Brain microvascular endothelial cell (primary cell): ENCODE measurements around the gene EFCAB11.

Source experiments
- DNase-seq: peaks from one replicate; pipeline ENCODE4 v3.0.0-alpha.2; 2020
- H3K27ac ChIP-seq: fragments of 250-450 bp; sonication (Bioruptor Pico); 2 replicates; pipeline ENCODE4 v1.5.1; 2020; ENCODE audit warnings: mild to moderate bottlenecking, moderate library complexity
- H3K27me3 ChIP-seq: fragments of 250-450 bp; sonication (Bioruptor Pico); replicated peaks from 2 replicates; pipeline ENCODE4 v1.5.1; 2020; ENCODE audit warnings: mild to moderate bottlenecking
- H3K36me3 ChIP-seq: fragments of 250-450 bp; sonication (Bioruptor Pico); replicated peaks from 2 replicates; pipeline ENCODE4 v1.5.1; 2020; ENCODE audit warnings: mild to moderate bottlenecking
- H3K4me3 ChIP-seq: 2 replicates; pipeline ENCODE4 v1.5.1; 2011; ENCODE audit warnings: low read depth, mild to moderate bottlenecking, control low read depth, low read length, moderate library complexity
- in situ Hi-C: cut with HindIII; loops from 2 replicates; pipeline ENCODE4 v1.10.0; 2017; ENCODE audit warnings: low sequenced_read_pairs, low pct_ligation_motif_present
- TF ChIP-seq, protein P1 (sequence below): IDR thresholded peaks from 2 replicates; pipeline ENCODE4 v1.5.1; 2011; ENCODE audit warnings: low read depth, mild to moderate bottlenecking, moderate library complexity, low read length, control low read depth, inconsistent platforms; ENCODE audit errors: missing control alignments

EFCAB11 gene

DNA sequence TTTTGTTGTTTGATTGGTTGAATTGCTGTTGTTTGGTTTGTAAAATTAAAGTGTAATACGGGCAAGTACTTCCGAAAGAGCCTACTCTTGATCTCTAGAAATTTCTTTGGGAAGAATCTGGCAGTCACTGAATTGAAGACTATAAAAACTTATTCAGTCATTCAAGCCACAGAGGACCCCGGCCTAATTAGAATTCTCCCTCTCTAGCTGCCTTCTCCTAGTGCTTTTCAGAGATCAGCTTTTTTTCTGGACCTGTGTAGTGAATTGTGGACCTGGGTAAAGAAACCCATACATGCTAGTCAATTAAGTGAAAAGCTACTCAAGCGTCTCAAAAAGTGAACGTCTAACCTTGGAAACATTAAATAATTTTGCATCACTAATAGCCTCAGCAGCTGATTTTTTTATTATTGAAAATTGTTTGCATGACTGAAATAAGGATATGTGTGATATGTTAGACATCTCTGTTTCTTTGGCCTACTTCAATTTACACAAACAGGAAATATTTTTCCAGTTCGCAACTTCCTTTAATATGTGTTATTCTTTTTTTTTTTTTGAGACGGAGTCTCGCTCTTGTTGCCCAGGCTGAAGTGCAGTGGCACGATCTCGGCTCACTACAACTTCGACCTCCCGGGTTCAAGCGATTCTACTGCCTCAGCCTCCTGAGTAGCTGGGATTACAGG, 27.2 kb downstream of the EFCAB11 start:
- no peak for DNase-seq
- no peak overlapping the region for H3K4me3 ChIP-seq
- no peaks in the 10 kb centered on the region for H3K27me3 ChIP-seq
- H3K27ac ChIP-seq: peak overlapping the region; percentile 89
- TF ChIP-seq, protein P1, sequence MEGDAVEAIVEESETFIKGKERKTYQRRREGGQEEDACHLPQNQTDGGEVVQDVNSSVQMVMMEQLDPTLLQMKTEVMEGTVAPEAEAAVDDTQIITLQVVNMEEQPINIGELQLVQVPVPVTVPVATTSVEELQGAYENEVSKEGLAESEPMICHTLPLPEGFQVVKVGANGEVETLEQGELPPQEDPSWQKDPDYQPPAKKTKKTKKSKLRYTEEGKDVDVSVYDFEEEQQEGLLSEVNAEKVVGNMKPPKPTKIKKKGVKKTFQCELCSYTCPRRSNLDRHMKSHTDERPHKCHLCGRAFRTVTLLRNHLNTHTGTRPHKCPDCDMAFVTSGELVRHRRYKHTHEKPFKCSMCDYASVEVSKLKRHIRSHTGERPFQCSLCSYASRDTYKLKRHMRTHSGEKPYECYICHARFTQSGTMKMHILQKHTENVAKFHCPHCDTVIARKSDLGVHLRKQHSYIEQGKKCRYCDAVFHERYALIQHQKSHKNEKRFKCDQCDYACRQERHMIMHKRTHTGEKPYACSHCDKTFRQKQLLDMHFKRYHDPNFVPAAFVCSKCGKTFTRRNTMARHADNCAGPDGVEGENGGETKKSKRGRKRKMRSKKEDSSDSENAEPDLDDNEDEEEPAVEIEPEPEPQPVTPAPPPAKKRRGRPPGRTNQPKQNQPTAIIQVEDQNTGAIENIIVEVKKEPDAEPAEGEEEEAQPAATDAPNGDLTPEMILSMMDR: no peak
- H3K36me3 ChIP-seq: no peaks in the 10 kb centered on the region
- in situ Hi-C loops: no loop called here

DNA sequence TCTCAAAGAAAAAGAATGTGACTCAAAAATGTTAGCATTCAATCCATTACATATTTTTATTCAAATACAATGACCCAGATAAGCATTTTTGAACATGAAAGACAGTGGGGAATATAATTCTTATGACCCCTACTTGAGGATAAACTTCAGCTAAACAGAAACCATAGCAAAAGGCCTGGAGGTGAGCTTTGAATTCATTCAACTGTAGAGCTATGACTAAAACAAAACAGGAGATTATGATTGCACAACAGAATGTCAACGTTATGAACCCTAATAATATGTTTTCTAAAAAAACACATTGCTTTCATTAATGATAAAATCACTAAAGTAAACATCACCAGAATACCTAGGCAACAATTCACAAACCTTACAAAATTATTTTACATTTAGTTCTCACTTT, 27.8 kb downstream of the EFCAB11 start:
- TF ChIP-seq, protein P1: no peak
- in situ Hi-C loops: no loop called here
- Histone ChIP-seq H3K4me3 (no peak overlapping the region), H3K27ac (peak overlapping the region; percentile 89), H3K36me3 (no peaks in the 10 kb centered on the region), H3K27me3 (no peaks in the 10 kb centered on the region)
- DNase-seq: peak; percentile 63

DNA sequence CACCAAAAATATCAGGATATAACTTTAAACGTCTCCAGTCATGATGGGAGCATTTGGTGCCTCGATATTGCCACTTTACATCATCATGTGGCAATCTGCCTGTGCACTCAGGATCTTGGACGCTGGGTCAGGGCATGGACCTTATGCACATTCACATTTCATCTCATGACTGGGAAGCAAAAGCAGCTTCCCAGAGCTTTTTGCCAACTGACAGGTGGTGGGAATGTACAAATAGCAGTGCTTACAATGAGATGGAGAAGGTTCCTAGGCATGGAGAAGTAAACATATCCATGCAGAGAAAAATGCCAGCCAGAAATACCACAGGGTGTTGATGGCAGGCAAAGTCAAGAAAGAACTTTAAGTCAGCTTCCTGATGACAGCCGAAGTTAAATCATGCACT, 30.3 kb downstream of the EFCAB11 start:
- no peak for DNase-seq
- no peak overlapping the region for H3K4me3 ChIP-seq
- TF ChIP-seq, protein P1: no peak
- in situ Hi-C loops: no loop called here
- H3K27me3 ChIP-seq: no peaks in the 10 kb centered on the region
- no peaks in the 10 kb centered on the region for H3K36me3 ChIP-seq
- H3K27ac ChIP-seq: no peak overlapping the region

DNA sequence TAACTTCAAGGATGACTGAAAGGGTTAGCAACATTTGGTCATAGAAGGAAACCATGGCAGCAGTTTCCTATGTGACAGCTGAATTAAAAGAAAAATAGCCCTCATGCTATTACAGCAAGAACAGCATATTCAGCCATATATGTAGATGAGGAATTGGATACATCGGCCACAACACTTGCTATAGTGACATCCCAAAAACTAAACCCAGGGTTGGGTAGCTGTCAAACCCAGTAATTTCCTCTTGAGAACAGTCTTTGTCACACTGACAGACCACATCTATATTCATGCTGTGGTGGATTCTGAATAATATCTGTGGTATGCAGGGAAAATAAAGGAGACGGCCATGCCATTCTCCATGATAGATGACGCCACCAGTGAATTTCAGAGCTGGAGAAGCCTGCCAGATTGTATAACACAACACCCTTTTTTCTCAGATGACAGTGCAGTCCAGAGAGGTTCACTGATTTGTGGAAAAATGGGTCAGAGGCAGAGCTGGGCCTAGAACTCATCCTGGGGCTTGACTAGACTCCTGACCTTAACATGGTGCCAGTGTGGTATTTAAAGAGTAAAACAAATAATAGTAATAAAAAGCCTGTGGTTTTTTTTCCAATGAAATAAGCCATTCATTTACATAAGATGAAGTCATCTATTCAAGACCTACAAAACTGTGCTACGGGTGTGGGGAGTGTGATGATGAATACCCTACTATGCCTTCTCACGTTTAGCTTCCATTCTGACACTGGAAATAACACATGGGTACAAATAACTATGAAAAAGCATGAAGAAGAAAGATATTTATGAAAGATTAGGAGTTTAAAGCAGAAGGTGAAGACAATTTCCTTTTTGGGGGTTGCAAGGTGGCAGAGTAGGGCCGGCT, 32.3 kb downstream of the EFCAB11 start:
- Histone ChIP-seq H3K36me3 (no peaks in the 10 kb centered on the region), H3K4me3 (no peak overlapping the region), H3K27me3 (no peaks in the 10 kb centered on the region), H3K27ac (peak overlapping the region; percentile 92)
- in situ Hi-C loops: no loop called here
- peak; percentile 97 for DNase-seq
- TF ChIP-seq, protein P1: no peak

DNA sequence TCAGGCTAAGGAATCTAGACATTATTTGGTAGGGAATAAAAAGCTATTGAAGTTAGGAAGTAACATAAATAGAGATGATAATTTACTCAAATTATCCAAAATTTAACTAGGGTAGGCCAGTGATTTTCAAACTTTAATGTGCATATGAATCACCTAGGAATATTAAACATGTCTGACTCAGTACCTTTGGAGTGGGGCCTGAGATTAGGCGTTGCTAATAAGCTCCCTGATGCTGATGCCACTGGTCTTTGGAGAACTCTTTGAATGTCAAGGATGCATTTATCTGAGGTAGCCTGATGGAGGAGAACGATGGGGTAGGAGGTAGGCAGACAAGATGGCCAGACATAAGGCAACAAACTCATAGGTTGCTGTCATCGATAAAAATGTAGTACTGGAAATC, 33.2 kb downstream of the EFCAB11 start:
- TF ChIP-seq, protein P1: no peak
- Histone ChIP-seq H3K36me3 (no peaks in the 10 kb centered on the region), H3K27me3 (no peaks in the 10 kb centered on the region), H3K4me3 (no peak overlapping the region), H3K27ac (peak overlapping the region; percentile 92)
- DNase-seq: no peak
- in situ Hi-C loops: no loop called here
